Measurements from ENCODE around the gene TBCK. TPM values are rescaled to one million over a fixed set of nuclear protein-coding genes. Genes with fewer than 3 reads are reported as not detected.

TBCK gene
- total RNA-seq, 1 donor from 2014 or later, result 12.0 TPM

DNA sequence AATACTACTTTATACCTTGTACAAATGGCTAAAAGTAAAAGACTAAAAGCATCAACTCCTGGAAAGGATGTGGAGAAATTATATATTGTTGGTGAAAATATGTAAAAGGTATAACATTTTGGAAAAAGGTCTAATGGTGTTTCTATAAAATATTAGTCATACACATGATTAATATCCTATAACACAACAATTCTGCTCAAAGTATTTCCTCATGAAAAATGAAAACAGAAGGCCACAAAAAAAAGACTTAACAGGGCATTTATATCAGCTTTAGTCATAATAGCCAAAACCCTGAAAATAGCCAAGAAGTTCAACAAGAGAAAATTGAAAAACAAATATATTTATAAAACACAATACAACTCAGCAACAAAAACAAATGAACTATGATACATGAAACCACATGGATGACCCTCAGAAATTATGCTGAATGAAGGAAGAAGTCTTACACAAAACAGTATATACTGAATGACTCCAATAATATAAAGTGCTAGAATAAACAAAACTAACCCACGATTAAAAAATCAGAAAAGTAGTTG, 38.8 kb downstream of the TBCK start:
- Histone ChIP-seq H3K27me3 (ENCODE audit: control insufficient read depth, insufficient read depth, low read length) (no peaks in the 10 kb centered on the region), H3K36me3 (ENCODE audit: control insufficient read depth, insufficient read depth, low read length) (no peaks in the 10 kb centered on the region), H3K4me3 (ENCODE audit: low read depth, low read length) (no peak overlapping the region)
- no peak for DNase-seq (ENCODE audit: low read depth)
- TF ChIP-seq, protein P1, sequence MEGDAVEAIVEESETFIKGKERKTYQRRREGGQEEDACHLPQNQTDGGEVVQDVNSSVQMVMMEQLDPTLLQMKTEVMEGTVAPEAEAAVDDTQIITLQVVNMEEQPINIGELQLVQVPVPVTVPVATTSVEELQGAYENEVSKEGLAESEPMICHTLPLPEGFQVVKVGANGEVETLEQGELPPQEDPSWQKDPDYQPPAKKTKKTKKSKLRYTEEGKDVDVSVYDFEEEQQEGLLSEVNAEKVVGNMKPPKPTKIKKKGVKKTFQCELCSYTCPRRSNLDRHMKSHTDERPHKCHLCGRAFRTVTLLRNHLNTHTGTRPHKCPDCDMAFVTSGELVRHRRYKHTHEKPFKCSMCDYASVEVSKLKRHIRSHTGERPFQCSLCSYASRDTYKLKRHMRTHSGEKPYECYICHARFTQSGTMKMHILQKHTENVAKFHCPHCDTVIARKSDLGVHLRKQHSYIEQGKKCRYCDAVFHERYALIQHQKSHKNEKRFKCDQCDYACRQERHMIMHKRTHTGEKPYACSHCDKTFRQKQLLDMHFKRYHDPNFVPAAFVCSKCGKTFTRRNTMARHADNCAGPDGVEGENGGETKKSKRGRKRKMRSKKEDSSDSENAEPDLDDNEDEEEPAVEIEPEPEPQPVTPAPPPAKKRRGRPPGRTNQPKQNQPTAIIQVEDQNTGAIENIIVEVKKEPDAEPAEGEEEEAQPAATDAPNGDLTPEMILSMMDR (IDR thresholded peaks at IDR 0.05; ENCODE audit: insufficient read depth, low read length, poor library complexity, severe bottlenecking), result no peak

DNA sequence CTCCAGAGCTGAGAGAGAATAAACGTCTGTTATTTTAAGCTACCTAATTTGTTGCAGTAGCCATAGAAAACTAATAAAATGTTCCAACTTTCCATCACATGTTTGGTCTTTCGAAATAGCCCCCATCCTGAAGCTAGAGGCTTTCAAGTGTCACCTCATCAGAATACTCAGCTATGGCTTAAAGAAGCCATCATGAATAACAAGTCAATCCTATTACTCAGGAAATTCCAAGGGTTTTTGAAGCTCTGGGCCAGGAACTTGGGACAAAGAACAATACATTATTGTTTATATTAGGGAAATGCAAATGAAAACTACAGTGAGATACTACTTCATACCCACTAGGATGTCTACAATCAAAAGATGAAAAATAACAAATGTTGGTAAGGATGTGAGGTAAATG, 42.2 kb downstream of the TBCK start:
- DNase-seq (ENCODE audit: low read depth), result no peak
- TF ChIP-seq, protein P1 (IDR thresholded peaks at IDR 0.05; ENCODE audit: insufficient read depth, low read length, poor library complexity, severe bottlenecking), result no peak
- H3K27me3 ChIP-seq (ENCODE audit: control insufficient read depth, insufficient read depth, low read length), result no peaks in the 10 kb centered on the region
- H3K4me3 ChIP-seq (ENCODE audit: low read depth, low read length), result no peak overlapping the region
- H3K36me3 ChIP-seq (ENCODE audit: control insufficient read depth, insufficient read depth, low read length), result no peaks in the 10 kb centered on the region

DNA sequence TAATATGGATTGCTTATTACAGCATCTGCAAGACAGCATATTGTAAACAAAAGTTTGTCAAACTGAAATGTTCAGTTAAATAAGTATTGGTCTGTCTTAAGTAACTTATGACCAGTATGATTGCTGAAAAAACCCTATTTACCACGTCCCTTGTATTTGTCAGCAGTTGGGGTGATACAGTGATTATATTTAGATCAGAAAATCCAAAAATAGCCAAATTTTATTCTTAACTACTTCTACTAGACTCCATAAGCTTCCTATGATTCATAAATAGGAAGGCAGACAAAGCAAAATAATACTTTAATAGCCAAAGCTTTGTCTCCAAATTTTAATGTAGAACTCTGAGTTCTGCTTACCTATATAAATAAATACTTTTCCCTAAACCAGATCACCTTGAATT, 45.3 kb downstream of the TBCK start:
- TF ChIP-seq, protein P1 (IDR thresholded peaks at IDR 0.05; ENCODE audit: insufficient read depth, low read length, poor library complexity, severe bottlenecking), result no peak
- H3K36me3 ChIP-seq (ENCODE audit: control insufficient read depth, insufficient read depth, low read length), result no peaks in the 10 kb centered on the region
- DNase-seq (ENCODE audit: low read depth), result no peak
- no peak overlapping the region for H3K4me3 ChIP-seq (ENCODE audit: low read depth, low read length)
- no peaks in the 10 kb centered on the region for H3K27me3 ChIP-seq (ENCODE audit: control insufficient read depth, insufficient read depth, low read length)

DNA sequence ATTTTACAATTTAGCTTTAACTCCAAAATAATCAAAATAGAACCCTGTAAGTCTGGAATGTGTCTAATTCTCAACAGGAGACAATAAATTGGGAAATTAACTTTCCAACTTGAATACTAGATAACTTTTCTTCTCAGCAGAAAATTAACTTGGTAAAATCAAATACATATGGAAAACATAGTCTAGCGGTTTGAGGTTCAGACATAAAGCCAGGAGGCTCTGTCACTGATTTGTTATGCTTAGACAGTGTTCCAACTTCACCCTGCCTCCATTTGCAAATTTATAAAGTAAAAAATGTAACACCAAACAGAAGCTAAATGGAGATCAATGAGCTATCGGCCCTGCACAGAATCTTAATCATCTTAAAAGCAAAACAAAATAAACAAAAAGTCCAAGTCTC, 46.3 kb downstream of the TBCK start:
- TF ChIP-seq, protein P1 (IDR thresholded peaks at IDR 0.05; ENCODE audit: insufficient read depth, low read length, poor library complexity, severe bottlenecking), result no peak
- Histone ChIP-seq H3K27me3 (ENCODE audit: control insufficient read depth, insufficient read depth, low read length) (no peaks in the 10 kb centered on the region), H3K4me3 (ENCODE audit: low read depth, low read length) (no peak overlapping the region), H3K36me3 (ENCODE audit: control insufficient read depth, insufficient read depth, low read length) (no peaks in the 10 kb centered on the region)
- no peak for DNase-seq (ENCODE audit: low read depth)

DNA sequence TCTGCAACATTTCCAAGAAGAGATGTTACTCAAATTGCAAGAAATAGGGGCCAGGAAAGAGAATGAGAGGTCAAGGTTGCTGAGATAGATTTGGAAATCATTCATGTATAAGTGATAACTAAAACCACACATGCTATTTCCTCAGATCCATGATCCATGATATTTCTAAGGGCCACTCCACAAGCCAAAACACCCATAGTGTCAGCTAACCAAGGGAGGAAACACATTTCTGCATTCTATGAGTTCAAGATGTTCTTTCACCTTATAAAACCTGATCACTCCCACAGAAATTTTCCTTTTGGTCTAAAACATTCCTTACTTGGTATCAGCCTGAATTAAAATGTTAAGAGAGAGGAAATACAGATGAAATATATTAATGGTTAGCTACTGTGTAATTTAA, 47.2 kb downstream of the TBCK start:
- Histone ChIP-seq H3K27me3 (ENCODE audit: control insufficient read depth, insufficient read depth, low read length) (no peaks in the 10 kb centered on the region), H3K36me3 (ENCODE audit: control insufficient read depth, insufficient read depth, low read length) (no peaks in the 10 kb centered on the region), H3K4me3 (ENCODE audit: low read depth, low read length) (no peak overlapping the region)
- DNase-seq (ENCODE audit: low read depth), result no peak
- TF ChIP-seq, protein P1 (IDR thresholded peaks at IDR 0.05; ENCODE audit: insufficient read depth, low read length, poor library complexity, severe bottlenecking), result no peak

- H3K36me3 ChIP-seq (ENCODE audit: control insufficient read depth, insufficient read depth, low read length), result no peaks in the 10 kb centered on the region
- no peak for DNase-seq (ENCODE audit: low read depth)
- TF ChIP-seq, protein P1 (IDR thresholded peaks at IDR 0.05; ENCODE audit: insufficient read depth, low read length, poor library complexity, severe bottlenecking), result peak; percentile 54
- no peaks in the 10 kb centered on the region for H3K27me3 ChIP-seq (ENCODE audit: control insufficient read depth, insufficient read depth, low read length)
- no peak overlapping the region for H3K4me3 ChIP-seq (ENCODE audit: low read depth, low read length)
Observed at GRCh38 chr4:106266201-106266600, 49.8 kb downstream of the TBCK start.

Measured in kidney epithelial cell (primary cell).